Caco-2 (cell line): ENCODE measurements around the gene GSK3B. TPM values are rescaled to one million over a fixed set of nuclear protein-coding genes. Genes with fewer than 3 reads are reported as not detected.

Experiments used
- BruUV-seq: library from RNA; stranded (reverse); fragments of 400-500 nt; replicated peaks from 2 replicates; lab custom pipeline; 2021; lab: Mats Ljungman, UMichigan
- CTCF ChIA-PET: fragments of 300-600 bp; sonication (Branson Sonifier 250); formaldehyde crosslinking; loops from one replicate; lab custom pipeline; 2022; ENCODE audit warnings: antibody characterized with exemption; lab: Charles Lee
- POLR2A ChIA-PET: fragments of 300-600 bp; sonication (Branson Sonifier 250); formaldehyde crosslinking; loops from one replicate; lab custom pipeline; 2022; ENCODE audit warnings: antibody characterized with exemption; lab: Charles Lee
- DNase-seq, 2 experiments: peaks; one replicate each; pipeline versions ENCODE4 v3.0.0 to v3.0.0-alpha.2; 2020 to 2022
- H3K27me3 ChIP-seq: replicated peaks from 2 replicates; pipeline ENCODE4 v1.6.0; 2011; ENCODE audit warnings: low read length; ENCODE audit not compliant: control insufficient read depth, insufficient read depth
- H3K36me3 ChIP-seq: 2 replicates; pipeline ENCODE4 v1.5.1; 2011; ENCODE audit warnings: low read length; ENCODE audit not compliant: control insufficient read depth, insufficient read depth
- H3K4me1 ChIP-seq: fragments of 250-450 bp; sonication (Bioruptor Pico); 2 replicates; pipeline ENCODE4 v1.5.1; 2020; ENCODE audit warnings: mild to moderate bottlenecking
- H3K4me3 ChIP-seq: 2 replicates; pipeline ENCODE4 v1.5.1; 2011; ENCODE audit warnings: low read depth, mild to moderate bottlenecking, control low read depth, low read length
- H3K9me3 ChIP-seq: fragments of 250-450 bp; sonication (Bioruptor Pico); 2 replicates; pipeline ENCODE4 v1.5.1; 2020; ENCODE audit warnings: mild to moderate bottlenecking, moderate library complexity
- H3K27ac Mint-ChIP-seq: one replicate; pipeline ENCODE4 v1.8.0; 2022; ENCODE audit warnings: mixed read lengths; ENCODE audit not compliant: unreplicated experiment
- H3K27me3 Mint-ChIP-seq: one replicate; pipeline ENCODE4 v1.8.0; 2022; ENCODE audit warnings: mixed read lengths; ENCODE audit not compliant: insufficient read depth, unreplicated experiment
- H3K36me3 Mint-ChIP-seq: one replicate; pipeline ENCODE4 v1.8.0; 2022; ENCODE audit warnings: mild to moderate bottlenecking, mixed read lengths; ENCODE audit not compliant: insufficient read depth, unreplicated experiment
- H3K4me1 Mint-ChIP-seq: one replicate; pipeline ENCODE4 v1.8.0; 2022; ENCODE audit warnings: low read depth, mixed read lengths; ENCODE audit not compliant: unreplicated experiment
- H3K4me3 Mint-ChIP-seq: one replicate; pipeline ENCODE4 v1.8.0; 2022; ENCODE audit warnings: mild to moderate bottlenecking, moderate library complexity, mixed read lengths; ENCODE audit not compliant: unreplicated experiment
- H3K9me3 Mint-ChIP-seq: one replicate; pipeline ENCODE4 v1.8.0; 2022; ENCODE audit warnings: mixed read lengths; ENCODE audit not compliant: unreplicated experiment
- intact Hi-C: fragments of 100-400 bp; cut with micrococcal nuclease; formaldehyde crosslinking; loops from one replicate; pipeline ENCODE4 v1.10.0; 2022; ENCODE audit not compliant: unreplicated experiment
- total RNA-seq: library from RNA; stranded (reverse); gene quantifications from 2 replicates; pipeline ENCODE4 v1.2.3, GENCODE V29; 2022
- TF ChIP-seq, protein P1 (sequence below), 2 experiments: fragments of 200-600 bp in 1 of 2; IDR thresholded peaks; 1 replicate in 1 of 2; 2 replicates in 1 of 2; pipeline versions ENCODE4 v1.5.1 to v1.8.0; 2011 to 2022; ENCODE audit warnings: antibody characterized with exemption in 1 of 2, control low read depth in 1 of 2, inconsistent platforms in 1 of 2, low read depth in 1 of 2, low read length in 1 of 2, mild to moderate bottlenecking in 1 of 2, moderate library complexity in 1 of 2; ENCODE audit not compliant: insufficient read depth in 1 of 2, severe bottlenecking in 1 of 2, unreplicated experiment in 1 of 2

GSK3B gene
- total RNA-seq, 1 experiment from 2014 or later = 55.2 TPM

DNA sequence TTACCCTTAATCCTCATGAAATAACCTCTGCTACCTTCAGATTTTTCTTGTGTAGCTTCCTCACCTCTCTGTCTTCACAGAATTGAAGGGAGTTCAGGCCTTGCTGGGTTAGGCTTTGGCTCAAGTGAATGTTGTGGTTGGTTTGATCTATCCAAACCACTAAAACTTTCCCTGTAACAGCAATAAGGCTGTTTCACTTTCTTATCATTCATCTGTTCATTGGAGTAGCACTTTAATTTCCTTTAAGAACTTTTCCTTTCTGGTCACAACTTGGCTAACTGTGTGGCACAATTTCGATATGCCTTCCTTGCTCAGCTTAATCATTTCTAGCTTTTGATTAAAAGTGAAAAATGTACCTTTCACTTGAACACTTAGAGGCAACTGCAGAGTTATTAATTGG lies 182.5 kb downstream of the GSK3B start:
- Mint-ChIP-seq H3K36me3 (peaks cover 25% of the 10 kb centered on the region), H3K9me3 (no peaks in the 10 kb centered on the region), H3K4me1 (no peaks in the 10 kb centered on the region), H3K27me3 (no peaks in the 10 kb centered on the region), H3K27ac (no peak overlapping the region), H3K4me3 (no peak overlapping the region)
- no peak for DNase-seq
- no TSS peak for BruUV-seq
- CTCF ChIA-PET = no interaction called here
- Histone ChIP-seq H3K27me3 (no peaks in the 10 kb centered on the region), H3K4me1 (no peaks in the 10 kb centered on the region), H3K9me3 (no peaks in the 10 kb centered on the region), H3K4me3 (no peak overlapping the region), H3K36me3 (no peaks in the 10 kb centered on the region; the same call in 1 of the 2 replicates)
- TF ChIP-seq, protein P1, sequence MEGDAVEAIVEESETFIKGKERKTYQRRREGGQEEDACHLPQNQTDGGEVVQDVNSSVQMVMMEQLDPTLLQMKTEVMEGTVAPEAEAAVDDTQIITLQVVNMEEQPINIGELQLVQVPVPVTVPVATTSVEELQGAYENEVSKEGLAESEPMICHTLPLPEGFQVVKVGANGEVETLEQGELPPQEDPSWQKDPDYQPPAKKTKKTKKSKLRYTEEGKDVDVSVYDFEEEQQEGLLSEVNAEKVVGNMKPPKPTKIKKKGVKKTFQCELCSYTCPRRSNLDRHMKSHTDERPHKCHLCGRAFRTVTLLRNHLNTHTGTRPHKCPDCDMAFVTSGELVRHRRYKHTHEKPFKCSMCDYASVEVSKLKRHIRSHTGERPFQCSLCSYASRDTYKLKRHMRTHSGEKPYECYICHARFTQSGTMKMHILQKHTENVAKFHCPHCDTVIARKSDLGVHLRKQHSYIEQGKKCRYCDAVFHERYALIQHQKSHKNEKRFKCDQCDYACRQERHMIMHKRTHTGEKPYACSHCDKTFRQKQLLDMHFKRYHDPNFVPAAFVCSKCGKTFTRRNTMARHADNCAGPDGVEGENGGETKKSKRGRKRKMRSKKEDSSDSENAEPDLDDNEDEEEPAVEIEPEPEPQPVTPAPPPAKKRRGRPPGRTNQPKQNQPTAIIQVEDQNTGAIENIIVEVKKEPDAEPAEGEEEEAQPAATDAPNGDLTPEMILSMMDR (IDR thresholded peaks at IDR 0.05; ENCODE audit: insufficient read depth in 1 of 2, low read depth in 1 of 2, low read length in 1 of 2, severe bottlenecking in 1 of 2, unreplicated experiment in 1 of 2) = no peak
- intact Hi-C loops = no loop called here
- POLR2A ChIA-PET = no interaction called here

DNA sequence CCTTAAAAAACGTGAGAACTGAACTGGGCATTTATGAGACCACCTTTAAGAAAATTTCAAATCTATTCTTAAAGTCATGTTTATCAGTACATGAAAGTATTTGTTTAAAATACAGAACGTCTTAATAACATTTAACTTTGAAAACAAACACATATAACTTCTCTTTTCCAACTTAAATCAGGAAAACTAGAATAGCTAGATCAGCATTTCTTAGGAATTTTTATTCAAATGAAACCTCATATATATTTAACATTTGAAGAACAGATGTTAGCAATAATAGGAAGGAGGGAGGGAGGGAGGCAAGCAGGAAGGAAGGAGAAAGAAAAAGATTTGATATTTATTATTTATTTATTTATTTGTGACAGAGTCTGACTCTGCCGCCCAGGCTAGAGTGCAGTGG lies 192.2 kb downstream of the GSK3B start:
- H3K36me3 Mint-ChIP-seq = peaks cover 13% of the 10 kb centered on the region
- no peaks in the 10 kb centered on the region for H3K9me3 ChIP-seq
- no peaks in the 10 kb centered on the region for H3K27me3 Mint-ChIP-seq
- no peak overlapping the region for H3K27ac Mint-ChIP-seq
- no TSS peak for BruUV-seq
- intact Hi-C loops = no loop called here
- DNase-seq = no peak
- no peak overlapping the region for H3K4me3 Mint-ChIP-seq
- no peaks in the 10 kb centered on the region for H3K4me1 ChIP-seq
- H3K36me3 ChIP-seq = no peaks in the 10 kb centered on the region
- ChIA-PET CTCF (no interaction called here), POLR2A (no interaction called here)
- H3K4me3 ChIP-seq = no peak overlapping the region
- H3K27me3 ChIP-seq = no peaks in the 10 kb centered on the region
- H3K9me3 Mint-ChIP-seq = no peaks in the 10 kb centered on the region
- TF ChIP-seq, protein P1 (IDR thresholded peaks at IDR 0.05; ENCODE audit: insufficient read depth in 1 of 2, low read depth in 1 of 2, low read length in 1 of 2, severe bottlenecking in 1 of 2, unreplicated experiment in 1 of 2) = no peak
- no peaks in the 10 kb centered on the region for H3K4me1 Mint-ChIP-seq

DNA sequence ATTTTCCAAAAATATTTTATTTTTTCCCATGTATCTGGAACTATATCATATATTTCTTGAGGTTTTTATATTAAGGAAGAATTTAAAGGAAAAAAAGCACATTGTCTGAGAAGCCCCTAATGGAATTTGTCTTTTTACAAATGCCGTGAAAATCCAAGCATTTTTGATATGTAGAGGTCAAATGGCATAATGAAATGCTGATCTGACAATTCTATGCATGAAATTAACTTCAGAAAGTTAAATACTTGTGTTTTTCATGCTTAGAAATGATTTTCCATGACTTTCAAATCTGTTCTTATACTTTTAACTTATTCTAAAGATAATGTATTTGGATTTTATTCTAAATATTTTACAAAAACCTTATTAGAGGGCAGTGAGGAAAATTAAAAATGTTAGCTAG lies 193.1 kb downstream of the GSK3B start:
- no peaks in the 10 kb centered on the region for H3K27me3 Mint-ChIP-seq
- no peak overlapping the region for H3K4me3 Mint-ChIP-seq
- ChIA-PET CTCF (no interaction called here), POLR2A (no interaction called here)
- no peaks in the 10 kb centered on the region for H3K9me3 Mint-ChIP-seq
- no peaks in the 10 kb centered on the region for H3K36me3 ChIP-seq
- peaks cover 13% of the 10 kb centered on the region for H3K36me3 Mint-ChIP-seq
- no peaks in the 10 kb centered on the region for H3K4me1 Mint-ChIP-seq
- H3K4me1 ChIP-seq = no peaks in the 10 kb centered on the region
- H3K27ac Mint-ChIP-seq = no peak overlapping the region
- no peaks in the 10 kb centered on the region for H3K9me3 ChIP-seq
- intact Hi-C loops = no loop called here
- no peaks in the 10 kb centered on the region for H3K27me3 ChIP-seq
- no TSS peak for BruUV-seq
- TF ChIP-seq, protein P1 (IDR thresholded peaks at IDR 0.05; ENCODE audit: insufficient read depth in 1 of 2, low read depth in 1 of 2, low read length in 1 of 2, severe bottlenecking in 1 of 2, unreplicated experiment in 1 of 2) = no peak
- no peak for DNase-seq
- no peak overlapping the region for H3K4me3 ChIP-seq
